Renal cortex interstitium (tissue), 11 donors: Measurements from ENCODE around the gene UVRAG. TPM values are rescaled to one million over a fixed set of nuclear protein-coding genes. Genes with fewer than 3 reads are reported as not detected.

Source experiments
- DNase-seq, 11 donors: peaks; one replicate each; pipeline ENCODE4 v3.0.0-alpha.2; 2013; ENCODE audit warnings: low read depth in 9 of 11, low spot score in 4 of 11; ENCODE audit errors: extremely low read depth in 1 of 11
- polyA plus RNA-seq, 3 donors: library from polyadenylated mRNA; unstranded; fragments of 120-200 nt; gene quantifications; one replicate each; pipeline ENCODE4 v1.2.1, GENCODE V29; 2013; ENCODE audit not compliant: insufficient read length in 3 of 3

UVRAG gene
- polyA plus RNA-seq, 3 donors: 15.4 to 18.1 (median 16.5) TPM

DNA sequence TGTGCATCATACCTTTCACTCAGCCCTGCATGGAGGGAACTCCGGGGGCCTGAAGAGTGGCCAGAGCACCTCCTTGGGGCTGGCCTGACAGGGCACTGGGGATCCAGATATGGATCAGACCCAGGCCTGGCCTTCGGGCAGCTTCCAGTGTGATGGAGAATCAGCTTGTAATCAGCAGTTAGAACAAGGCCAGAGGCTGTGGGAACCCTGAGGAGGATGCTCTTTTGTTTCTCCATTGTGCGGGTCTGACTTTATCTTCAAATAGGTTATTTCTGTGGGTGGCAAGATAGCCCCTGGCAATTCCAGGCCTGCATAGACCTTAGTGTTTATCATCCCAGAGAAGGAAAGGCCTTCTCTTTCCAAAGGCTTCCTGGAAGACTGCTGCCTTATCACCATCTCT lies 34.1 kb upstream of the UVRAG start:
- no peak for DNase-seq

DNA sequence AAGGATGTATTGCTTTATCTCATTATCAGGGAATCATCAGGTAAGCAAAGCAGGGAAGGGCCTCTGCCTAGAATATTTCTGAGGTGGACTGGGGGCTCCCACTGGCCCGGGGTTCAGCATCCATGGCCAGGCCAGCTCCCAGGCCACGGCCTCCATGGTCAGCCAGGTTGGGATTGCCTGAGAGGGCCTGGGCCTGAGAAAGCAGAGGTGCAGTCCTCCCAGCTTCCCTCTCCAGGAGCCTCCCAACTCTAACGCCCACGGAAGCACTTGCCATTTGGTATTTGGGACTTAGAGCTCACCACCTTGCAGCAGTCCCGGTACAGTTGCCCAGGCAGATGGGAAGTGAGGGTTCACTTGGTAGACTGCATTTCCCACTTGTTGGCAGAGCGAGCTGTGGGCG lies 33.7 kb upstream of the UVRAG start:
- no peak for DNase-seq

DNA sequence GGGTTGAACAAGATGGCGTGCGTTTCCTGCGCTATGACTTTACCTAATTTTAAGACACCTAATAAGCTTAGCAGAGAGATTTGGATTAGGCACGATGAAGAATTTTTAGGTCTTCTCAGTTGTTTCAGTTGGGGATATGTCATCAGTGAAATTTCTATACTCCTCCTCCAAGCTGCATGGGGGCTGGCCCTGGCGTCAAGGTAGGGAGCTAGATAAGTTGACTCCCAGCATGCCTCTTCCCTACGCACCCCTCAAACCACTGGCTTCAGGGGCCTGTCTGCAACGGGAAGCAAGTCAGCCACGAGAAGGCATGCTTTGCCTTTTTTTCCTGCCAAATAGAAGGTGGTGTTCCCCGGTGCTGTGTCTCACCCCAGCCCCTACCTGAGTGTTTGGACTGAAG lies 33.2 kb upstream of the UVRAG start:
- no peak for DNase-seq

DNA sequence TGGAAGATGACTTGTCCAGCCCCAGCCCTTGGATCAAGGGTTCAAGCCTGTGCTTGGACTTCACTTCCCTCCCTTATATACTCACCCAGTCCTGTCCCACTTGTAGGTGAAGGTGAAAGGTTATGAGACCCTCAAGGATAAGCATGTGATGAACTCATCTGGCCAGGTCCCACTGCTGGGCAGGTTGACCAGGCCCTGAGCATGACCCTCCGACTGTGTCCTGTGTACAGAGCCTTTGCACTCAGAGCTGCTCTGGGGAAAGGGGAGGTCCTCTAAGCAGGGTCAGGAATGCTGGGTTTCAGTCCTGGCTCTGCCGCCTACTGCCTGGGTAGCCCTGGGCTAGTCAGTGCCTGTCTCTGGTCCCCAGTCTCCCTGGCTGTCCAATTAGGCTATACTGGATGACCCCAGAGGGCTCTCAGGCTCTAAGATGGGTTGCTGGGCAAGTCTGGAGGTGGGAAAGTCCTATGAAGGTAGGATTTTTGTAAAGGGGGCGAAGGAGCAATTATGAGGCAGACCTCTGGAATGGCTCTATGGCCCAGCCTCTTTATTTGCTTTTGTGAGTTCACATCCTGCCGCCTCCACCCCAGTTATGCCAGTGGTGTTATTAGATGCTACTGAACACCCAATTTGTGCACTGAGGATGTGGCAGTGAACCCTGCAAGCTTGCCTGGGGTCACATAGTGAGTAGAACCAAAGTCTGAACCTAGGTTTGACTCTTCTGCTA lies 32.3 kb upstream of the UVRAG start:
- no peak for DNase-seq

DNA sequence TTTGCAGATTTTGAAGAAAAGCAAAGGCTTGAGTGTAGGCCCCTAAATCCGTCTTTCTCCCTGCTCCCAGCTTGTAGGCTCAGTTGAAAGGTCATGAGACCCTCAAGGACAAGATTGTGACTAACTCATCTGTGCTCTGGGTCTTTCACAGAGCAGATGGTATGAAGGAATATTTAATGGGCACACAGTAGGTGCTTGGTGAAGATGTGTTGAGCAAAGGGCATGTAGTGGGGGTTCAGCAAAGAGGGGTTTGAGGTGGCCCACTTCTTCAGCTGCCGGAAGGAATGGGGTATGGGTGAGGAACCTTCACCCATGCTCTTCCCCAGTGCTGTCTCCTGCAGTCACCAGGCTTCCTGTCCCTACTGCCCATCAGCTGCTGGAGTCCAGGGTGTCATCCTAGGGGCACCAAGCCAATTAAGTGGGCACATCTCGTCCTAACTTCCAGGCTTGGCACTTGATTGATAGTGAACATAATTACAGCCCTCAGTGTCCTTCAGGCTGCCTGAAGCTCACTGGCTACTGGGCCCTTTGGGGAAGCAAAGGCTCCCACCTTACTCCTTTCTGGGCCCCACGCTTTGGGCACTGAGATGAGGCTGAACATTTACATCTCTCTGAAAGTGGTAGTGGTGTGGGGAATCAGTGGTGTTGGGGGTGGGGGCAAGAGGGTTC lies 31.5 kb upstream of the UVRAG start:
- no peak for DNase-seq

DNA sequence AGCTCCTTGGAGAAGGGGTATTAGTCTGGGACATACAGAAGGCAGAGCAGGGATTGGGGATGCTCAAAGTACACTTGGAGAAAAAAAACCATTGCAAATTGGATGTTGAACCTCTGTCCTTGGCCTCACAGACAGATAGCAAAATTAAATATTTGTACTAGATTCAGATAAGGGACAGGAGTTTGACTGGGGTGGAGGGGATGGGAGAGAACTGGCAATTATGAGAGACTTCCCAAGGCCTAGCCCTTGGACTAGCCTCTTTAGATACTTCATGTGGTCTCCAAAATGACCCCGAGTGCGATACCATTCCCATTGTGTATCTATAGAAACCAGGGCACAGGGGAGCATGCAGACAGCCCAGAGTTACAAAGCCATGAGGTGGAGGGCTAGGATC lies 30.9 kb upstream of the UVRAG start:
- DNase-seq: no peak

DNA sequence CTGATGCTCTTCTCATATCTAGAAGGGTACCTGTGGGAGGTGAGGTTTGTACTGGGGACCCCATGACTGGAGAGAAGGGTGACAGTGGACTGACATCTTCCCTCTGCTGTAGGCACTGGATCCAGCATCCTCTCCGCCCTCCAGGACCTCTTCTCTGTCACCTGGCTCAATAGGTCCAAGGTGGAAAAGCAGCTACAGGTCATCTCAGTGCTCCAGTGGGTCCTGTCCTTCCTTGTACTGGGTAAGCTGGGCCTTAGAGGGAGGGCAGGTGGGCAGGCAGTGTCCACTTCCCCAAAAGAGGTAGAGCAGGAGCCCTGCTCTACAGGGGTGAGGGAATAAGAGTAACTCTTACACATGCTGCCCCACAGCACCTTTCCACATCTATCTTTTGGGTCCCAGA lies 30.5 kb upstream of the UVRAG start:
- DNase-seq: no peak

DNA sequence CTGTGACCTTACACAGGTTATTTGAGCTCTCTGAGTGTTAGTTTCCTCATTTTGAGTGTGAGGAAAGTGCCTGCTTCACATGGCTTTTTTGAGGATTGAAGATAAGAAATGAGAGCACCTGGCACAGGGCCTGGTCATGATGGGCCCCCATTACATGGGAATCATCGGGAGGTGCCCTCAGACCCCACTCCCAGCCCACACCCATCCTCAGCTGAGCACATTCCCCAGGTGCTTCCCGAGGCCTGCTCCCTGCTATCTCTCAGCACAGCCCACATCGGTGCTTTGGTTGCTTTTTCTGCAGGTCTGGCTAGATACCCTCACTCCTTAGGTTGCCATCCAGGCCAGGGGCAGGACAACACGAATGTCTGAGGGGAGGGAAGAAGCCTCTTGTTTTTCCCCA lies 29.8 kb upstream of the UVRAG start:
- DNase-seq: no peak

DNA sequence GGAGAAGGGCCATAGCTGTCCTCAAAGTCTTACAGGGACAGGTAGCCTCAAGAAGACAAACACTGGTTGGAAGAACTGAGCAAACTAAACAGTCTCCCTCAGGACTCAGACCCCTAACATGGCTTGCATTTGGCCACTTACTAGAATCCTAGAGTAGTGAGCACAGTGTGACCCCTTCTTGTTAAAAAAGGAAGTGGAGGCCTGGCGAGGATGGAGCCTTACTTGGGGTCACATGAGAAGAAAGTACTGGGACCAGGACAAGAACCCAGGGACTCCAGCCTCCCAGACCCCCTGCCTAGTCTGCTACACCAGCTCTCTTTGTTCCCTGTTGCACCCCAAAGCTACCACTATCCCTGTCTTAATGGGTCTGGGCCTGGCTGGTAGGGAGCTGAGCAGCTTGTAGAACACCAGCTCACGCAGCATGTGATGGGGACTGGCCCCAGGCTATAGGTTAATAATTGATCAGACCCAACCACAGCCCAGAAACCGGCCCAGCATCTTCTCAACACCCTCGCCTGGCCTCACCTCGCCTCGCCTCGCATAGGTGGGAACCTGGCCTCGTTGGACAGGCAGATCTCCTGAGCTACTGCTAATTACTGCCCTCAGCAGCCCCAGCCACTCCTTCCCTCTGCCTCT lies 28.8 kb upstream of the UVRAG start:
- peak in 9 of 11 donors; percentile 29 to 57 (median 40) for DNase-seq

DNA sequence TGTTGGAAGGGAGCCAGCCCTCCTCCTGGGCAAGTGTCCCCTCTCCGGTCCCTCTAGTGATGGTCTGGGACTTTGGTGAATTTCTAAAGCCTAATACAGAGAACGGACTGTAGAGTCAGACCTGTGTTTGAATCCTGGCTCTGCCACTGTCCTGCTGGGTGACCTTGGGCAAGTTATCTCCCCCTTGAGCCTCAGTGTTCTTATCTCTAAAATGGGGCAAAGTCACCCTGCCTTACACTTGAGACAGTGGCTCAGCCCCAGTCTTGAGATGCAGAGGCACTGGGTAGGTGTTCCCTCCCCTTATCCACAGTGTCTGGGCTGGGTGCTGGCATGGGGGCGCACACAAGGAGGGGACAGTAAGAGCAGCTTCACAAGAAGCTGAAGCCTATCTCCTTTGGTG lies 25.5 kb upstream of the UVRAG start:
- DNase-seq: no peak

DNA sequence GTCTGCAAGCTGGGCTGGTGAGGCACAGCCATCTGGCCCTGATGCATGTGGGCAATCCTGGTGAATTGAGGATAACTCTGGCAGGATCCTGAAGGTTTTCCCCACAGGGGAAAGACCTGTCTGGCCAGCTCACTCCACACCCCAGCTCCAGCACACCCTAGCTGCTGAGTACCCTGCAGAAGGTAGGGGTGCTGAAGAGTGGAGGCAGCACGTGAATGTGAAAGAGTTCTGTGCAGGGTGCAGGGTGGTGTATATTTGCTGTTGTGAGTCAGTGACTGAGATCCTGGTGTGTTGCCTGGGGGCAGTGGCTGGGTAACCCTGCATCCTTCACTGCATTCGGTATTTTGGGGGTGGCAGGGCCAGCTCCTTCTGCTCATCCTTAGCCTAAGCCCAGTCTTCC lies 24.0 kb upstream of the UVRAG start:
- no peak for DNase-seq

DNA sequence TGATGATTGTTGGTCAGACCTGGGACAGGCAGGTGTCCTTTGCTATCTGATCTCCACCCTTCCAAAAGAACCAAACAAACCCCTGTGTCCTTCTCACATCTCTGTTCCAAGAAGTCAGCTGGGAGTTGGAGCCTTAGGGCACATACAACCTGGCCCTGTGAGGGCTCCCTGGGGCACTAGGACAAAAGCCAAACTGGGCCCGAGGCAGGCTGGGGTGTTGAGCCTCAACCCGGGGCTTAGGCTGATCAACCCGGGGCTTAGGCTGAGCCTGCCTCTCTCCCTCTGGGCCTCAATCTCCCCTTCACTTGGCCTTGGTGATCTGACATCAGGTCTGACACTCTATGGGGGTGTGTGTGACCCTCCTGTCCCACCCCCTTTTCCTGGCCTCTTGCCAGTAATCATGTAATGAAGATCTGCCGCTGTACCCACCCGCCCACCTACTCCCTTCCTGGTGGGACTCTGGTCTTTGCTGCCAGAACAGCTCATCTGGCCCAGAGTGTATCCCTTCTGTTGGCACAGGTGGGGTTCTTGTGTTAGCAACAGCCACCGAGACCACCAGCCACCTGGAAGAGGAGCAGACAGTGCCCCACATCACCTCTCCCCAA lies 22.8 kb upstream of the UVRAG start:
- DNase-seq: no peak

DNA sequence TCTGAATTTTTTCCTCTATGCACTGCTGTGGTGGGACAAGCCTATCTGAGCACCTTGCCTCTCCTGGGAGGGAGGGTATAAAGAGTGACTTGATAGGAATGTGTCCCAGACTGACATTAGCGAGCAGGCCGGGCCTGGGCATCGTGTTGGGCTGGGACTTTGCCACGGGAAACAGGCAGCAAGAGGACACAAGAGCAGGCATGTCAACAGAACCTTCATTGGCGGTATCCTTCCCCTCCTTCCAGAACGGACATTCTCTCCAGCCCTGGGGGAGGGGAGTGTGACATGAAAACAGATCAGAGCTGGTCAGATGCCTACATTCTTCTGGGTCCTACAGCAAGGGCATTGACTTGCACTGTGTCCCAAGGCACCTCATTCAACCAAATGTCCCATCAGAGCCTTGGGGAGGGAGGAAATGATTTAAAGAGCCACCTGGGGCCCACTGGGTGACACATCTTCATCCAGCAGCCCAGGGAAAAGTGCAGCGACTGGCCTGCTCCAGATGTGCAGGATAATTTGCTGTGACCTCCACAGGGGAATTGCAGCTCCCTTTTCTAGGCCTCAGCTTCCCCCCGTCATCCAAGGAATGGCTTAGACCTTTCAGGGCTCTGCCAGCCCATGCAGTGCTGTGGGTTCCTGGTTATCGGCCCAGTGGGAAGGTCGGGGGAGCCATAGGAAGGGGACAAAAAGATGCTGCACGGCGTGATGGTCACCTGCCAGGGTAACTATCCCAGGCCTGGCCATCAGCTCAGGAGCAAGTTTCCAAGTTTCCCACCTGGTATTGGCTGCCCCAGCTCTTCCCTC lies 21.8 kb upstream of the UVRAG start:
- no peak for DNase-seq

DNA sequence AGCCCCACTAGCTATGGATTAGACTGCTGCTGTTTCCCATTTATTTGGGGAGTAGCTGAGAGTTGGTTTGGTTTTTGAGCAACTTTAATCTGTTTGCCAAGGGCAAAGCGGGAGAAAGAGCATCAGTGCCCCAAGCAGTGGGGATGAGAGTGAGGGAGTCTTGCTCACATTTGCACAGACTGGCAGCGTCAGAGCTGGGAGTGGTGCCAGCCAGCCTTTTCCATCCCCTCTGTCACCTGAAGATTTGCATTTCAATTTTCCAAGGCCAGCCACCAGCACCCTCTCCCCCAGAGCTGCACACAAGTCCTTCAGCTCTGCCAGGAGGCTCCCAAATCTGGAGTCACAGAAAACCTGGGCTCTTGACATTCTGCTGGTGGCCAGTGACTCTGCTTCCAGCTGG lies 21.0 kb upstream of the UVRAG start:
- no peak for DNase-seq

DNA sequence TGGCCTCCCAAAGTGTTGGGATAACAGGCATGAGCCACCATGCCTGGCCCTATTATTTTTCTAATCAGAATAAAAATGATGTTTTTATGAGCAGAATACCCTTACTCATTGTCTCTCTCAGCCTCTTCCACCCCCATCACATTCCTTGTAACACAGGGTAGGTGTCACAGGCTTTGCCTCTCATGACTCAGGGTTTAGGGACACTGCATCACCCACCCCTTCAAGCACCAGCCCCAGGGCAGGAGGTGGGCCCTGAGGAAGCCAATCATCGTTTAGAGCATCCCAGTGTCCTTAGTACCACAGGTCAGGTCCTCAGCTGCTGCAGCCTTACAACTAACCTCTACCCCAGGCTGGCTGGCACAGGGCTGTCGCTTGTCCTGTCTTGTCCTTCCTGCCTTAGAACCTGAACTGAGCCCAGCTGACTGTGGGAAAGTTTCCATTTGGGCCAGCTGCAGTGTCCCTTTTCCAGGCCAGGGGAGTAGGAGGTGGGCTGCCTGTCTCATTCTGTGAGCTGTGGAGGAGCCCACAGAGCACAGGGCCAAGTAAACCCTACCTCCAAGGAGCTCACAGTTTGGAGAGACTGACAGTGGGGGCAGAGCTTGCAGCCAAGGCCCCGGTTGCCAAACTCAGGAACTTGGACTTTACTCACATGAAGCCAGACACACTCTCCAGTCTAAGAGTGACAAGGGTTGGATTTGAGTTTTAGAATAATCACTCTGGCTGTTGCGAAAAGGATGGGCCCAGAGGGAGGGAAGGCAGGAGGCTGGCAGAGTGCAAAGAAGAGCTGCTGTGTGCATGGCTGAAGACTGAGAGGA lies 19.5 kb upstream of the UVRAG start:
- DNase-seq: no peak

DNA sequence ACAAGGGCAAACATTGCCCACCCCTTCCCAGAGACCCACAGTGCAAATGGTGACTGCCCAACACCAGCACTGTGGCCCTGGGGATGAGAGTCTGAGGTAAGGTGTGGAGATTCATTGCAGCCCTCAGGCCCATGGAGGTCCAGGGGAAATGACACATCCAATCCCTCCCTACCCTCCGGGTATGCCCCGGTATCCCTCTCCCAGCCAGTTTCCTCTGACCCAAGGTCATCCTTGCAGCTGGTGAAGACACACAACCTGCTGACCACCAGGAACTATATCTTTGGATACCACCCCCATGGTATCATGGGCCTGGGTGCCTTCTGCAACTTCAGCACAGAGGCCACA lies 18.9 kb upstream of the UVRAG start:
- no peak for DNase-seq

DNA sequence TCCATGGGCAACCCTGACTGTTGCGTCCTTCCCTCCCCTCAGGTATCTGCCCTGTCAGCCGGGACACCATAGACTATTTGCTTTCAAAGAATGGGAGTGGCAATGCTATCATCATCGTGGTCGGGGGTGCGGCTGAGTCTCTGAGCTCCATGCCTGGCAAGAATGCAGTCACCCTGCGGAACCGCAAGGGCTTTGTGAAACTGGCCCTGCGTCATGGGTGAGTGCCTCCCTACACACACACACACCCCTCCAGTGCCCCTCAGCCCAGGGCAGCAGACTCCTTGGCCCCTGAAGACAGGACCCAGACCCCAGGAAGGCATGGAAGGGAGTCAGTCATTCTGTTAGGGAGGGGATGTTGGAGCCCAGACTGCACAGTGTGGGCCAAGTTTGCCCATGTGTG lies 17.9 kb upstream of the UVRAG start:
- no peak for DNase-seq

DNA sequence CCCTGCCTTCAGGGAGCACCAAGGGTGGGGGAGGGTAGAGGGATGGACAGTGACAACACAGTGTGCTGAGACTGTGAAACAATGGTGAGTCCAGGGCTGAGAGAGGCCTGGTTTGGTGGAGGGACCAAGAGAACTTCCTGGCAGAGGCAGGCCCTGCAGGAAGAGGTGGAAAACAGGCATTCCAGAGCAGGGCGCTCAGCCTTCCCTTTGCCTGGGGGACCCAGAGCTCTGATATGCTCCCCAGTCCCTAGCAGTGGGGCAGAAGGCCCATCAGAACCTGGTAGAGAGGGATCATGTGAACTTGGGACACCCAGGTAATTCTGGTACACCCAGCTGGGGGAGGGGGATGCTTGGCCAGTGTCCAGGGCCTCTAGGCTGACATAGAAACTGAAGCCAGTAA lies 17.2 kb upstream of the UVRAG start:
- DNase-seq: no peak
